NK-92 treated with Interleukin-12 subunit alpha and Interleukin-12 subunit beta, amount 100 ng/mL, for 24 hours (cell line): ENCODE data around the gene DNAH8.

Experiments
- DNase-seq: peaks from one replicate; lab custom pipeline; 2025; lab: John Stamatoyannopoulos, UW

The DNAH8 gene, protein sequence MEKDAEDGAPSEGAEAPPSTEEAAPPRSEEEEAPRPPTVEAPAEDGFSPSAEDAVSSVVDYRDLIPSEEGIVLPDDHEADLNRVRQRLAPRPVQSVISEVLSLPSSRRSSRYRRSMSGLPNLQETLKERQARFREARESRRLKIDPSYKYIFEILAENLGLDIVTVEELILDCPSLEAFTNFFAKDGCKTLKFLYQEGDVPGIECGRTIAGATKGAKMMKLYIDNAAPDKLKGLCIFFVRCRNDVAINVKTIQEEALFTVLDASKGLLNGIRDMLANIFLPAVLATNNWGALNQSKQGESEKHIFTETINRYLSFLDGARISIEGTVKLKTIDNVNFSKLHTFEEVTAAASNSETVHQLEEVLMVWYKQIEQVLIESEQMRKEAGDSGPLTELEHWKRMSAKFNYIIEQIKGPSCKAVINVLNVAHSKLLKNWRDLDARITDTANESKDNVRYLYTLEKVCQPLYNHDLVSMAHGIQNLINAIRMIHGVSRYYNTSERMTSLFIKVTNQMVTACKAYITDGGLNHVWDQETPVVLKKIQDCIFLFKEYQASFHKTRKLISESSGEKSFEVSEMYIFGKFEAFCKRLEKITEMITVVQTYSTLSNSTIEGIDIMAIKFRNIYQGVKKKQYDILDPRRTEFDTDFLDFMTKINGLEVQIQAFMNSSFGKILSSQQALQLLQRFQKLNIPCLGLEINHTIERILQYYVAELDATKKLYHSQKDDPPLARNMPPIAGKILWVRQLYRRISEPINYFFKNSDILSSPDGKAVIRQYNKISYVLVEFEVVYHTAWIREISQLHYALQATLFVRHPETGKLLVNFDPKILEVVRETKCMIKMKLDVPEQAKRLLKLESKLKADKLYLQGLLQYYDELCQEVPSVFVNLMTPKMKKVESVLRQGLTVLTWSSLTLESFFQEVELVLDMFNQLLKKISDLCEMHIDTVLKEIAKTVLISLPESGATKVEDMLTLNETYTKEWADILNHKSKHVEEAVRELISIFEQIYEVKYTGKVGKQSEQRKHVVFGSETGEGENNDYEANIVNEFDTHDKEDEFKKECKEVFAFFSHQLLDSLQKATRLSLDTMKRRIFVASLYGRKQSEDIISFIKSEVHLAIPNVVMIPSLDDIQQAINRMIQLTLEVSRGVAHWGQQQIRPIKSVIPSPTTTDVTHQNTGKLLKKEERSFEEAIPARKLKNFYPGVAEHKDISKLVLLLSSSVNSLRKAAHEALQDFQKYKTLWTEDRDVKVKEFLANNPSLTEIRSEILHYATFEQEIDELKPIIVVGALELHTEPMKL (N-terminal part only)

GRCh38 chr6:38715016-38715689 lies at the start of gene DNAH8:
Gene DNAH8, plus strand, starts transcription at chr6:38715311. Its CDS starts 7,499 bp downstream, at chr6:38722810.
- DNase-seq, result no peak

GRCh38 chr6:38671885-38672467 lies 43.1 kb upstream of the DNAH8 start:
- DNase-seq, result no peak

DNA sequence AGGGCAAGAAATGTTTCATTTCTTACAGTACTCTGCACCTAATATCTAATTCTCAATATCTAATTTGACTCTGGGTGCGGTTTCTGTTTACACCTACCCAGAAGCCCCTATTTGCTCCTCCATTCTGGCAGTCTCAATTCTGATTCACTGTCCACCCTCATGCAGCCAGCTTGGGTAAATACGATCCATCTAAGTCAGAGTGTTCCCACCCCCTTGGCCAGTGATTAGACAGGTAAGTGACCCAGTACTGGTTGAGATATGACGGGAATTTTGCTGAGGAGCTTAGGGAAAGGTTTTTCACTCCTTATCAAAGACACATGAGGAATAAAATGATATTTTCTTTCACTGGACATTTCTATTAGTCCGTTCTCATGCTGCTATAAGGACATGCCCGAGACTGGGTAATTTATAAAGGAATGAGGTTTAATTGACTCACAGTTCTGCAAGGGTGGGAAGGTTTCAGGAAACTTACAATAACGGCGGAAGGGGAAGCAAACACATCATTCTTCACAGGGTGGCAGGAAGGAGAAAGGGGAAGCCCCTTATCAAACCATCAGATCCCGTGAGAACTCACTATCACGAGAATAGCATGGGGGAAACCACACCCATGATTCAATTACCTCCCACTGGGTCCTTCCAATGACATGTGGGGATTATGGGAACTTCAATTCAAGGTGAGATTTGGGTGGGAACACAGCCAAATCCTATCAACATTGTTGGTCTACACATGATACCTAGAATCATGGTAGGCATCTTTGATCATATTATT lies 41.5 kb upstream of the DNAH8 start:
- DNase-seq, result no peak

DNA sequence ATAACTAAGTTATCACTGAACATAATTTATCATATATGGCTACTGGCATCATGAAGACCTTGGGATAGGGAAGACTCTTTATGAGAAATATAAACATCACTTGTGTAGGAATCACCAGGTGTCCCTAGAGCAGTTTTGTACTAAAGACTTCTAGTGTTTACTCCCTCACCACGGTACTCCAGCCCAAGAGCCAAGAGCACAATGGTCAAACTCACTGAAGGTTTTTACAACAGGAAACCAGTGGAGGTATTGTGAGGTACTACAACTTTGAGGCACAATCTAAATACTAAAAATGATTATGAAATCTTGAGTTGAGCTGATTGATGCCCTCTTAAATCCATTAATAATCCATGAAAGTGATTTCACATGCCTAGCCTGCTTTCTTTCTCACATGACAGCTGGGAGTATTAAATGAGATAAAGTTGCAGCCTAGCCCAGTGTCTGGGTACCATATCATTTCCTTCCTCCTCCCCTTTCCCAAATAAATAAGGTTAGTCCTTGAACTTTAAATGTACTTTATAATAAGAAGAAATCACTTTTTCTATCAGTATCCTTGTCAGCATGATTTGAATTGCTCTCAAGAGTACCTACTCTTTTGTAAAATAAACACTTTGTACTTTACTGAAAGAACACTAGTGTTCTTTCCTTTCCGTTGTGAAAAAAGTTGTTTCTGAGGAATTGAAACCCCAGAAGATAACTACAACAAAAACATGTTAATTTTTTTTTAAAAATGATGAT lies 38.7 kb upstream of the DNAH8 start:
- no peak for DNase-seq

- DNase-seq, result no peak
These were observed 38.1 kb upstream of the DNAH8 start for GRCh38 chr6:38676974-38677544.

DNA sequence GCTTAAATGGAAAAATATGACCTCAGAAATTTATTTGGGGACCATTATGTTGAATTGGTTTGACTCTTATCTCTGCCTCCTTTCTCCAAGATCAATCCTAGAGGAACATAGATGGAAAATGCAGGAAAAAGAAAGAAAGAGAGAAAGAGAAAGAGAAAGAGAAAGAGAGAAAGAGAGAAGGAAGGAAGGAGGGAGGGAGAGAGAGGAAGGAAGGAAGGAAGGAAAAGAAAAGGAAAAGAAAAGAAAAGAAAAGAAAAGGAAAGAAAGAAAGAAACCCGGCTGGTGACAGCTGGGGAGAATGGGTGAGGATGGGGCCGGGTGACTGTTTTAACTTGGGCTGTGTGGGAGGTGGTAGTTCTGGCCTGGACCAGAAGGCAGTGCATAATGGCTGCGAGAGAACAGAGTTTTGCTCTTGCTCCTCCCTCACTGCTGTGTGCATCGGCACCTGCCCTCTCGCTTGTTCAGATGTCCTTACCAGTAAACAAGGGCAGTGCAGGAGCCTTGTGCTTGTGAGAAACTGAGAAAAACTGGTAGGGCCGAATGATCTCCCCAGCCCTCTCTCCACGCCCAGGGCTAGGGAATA lies 36.8 kb upstream of the DNAH8 start:
- no peak for DNase-seq

- no peak for DNase-seq
These were observed 35.4 kb upstream of the DNAH8 start for GRCh38 chr6:38679668-38680067.

DNA sequence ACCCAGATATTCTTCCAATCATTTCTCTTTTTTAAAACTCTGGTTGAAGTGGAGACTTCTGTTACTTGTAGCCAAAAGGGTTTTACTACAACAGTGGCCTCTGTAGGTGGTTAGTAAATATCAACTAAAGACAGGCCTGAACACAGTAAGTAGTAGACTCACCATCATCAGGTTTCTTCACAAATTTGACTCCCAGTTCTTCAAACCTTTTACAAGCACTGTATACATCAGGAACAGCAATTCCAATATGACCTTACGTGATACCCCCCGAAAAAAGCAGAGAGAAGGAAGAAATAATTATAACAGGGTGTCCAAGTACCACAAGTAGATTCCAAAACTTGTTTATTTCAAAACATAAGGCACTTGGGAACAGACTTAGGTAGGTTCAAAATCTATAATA lies 33.3 kb upstream of the DNAH8 start:
- no peak for DNase-seq

DNA sequence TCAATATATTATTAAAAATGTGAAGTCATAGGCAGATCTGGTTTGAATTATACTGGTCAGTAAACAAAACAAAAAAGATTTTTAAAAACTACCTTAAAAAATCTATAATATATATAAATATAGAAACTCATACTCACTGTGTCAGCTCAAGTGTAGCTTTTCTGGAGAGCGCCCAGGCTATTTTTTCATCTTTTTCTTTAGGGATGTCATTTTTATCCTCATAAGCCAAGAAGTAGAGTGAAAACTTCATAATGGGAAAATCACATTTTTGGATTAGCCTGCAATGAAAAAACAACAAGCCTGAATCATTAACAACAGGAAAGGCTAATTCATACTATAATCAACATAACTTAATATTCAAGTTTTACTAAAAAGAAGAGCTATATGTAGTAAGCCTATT lies 30.9 kb upstream of the DNAH8 start:
- no peak for DNase-seq

DNA sequence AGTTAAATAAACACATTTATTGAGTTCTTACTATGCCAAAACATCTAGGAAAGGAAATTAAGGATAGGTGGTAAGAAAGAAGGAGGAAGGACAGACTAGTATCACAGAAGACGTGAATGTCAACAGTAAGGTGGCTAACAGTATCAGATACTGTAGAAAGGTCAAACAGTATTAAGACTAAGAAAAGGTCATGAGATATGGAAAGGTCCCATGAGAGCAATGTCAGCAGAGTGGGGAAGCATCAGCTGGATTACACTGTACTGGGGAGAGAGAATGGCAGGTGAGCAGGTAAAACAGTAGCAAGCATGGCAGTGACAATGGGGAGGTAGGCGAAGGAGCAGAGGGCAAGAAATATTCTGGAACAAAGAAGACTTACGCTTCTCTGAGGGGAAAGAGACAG lies 30.2 kb upstream of the DNAH8 start:
- DNase-seq, result no peak

- no peak for DNase-seq
These were observed 28.7 kb upstream of the DNAH8 start for GRCh38 chr6:38686270-38687042.

DNA sequence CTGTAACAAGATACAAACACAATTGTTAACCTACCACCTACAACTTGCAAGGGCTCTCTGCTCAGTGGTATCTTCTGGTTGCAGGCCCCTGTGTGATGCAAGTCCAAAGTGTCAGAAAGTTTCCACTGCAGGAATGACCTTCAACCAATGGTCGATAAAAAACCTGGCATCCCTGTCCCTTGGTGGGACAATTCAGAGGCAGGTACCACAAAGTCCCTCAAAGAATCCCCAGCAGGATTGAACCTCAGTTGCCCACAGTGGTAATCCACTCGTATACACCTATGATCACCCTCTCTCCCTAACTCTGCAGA lies 28.1 kb upstream of the DNAH8 start:
- no peak for DNase-seq

- DNase-seq, result no peak
These were observed 27.6 kb upstream of the DNAH8 start for GRCh38 chr6:38687549-38687948.

DNA sequence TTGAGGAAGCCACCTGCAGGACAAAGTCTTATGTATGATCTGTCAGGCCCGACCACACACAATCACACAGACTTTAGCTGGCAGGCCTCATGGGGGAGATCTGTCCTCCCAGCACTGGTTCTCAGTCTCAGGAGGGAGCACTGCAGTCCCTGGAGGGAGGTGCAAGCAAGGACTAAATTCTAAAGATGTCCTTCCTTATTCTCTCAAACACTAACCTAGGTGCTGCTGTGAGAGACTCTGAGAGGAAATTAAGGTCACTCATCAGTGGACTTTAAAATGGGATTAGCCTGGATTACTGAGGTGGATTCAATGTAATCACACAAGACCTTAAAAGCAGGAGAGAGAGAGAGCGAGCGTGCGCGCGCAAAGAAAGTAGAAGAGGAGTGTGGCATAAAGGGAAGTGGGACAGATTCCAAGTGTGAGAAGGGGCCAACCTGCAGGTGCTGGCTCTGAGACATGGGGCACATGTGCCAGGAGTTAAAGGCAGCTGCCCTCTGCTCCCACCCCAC lies 26.5 kb upstream of the DNAH8 start:
- DNase-seq, result no peak

- no peak for DNase-seq
These were observed 19.7 kb upstream of the DNAH8 start for GRCh38 chr6:38695227-38695900.

DNA sequence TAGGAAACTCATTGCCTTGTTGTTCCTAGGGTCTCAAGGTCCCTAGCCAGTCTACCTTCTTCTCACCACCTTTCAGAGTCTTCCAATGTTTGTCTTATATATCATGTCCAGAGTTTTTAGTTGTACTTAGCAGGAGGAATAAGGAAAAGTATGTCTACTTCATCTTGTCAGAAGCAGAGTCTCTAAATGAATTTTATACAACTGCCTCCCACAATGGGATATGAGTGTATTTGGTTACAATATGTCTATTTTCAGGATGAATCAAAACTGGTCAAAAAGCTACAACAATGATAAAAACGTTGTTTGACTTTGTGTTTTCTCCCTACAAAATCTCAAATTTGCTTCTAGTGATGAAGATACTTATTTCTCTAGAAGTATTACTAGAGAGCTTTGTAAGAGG lies 19.2 kb upstream of the DNAH8 start:
- no peak for DNase-seq

DNA sequence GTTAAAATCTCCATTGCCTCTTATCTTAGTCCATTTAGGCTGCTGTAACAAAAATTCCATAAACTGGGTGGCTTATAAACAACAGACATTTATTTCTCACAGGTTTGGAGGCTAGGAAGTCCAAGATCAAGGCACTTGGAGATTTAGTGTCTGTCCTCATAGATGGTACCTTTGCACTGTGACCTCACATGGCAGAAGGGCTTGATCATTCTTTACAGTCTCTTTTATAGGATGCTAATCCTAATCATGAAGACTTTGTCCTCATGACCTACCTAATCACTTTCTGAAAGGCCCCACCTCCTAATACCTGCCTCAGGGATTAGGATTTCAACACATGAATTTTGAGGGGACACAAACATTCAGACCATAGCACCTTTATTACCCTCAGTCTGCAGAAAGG lies 18.8 kb upstream of the DNAH8 start:
- DNase-seq, result no peak

GRCh38 chr6:38697846-38698245 lies 17.3 kb upstream of the DNAH8 start:
- no peak for DNase-seq
